Right lobe of liver (tissue), 6 donors: ENCODE data around the gene DNAJB9. TPM values are rescaled to one million over a fixed set of nuclear protein-coding genes. Genes with fewer than 3 reads are reported as not detected.
A peak's percentile ranks its signal among the peaks of the same experiment; 100 is the strongest.

Experiments
- ATAC-seq, 4 donors: fragments of 200-7000 bp; cut with Tn5 transposase; one replicate each; pipeline ENCODE4 v1.9.1; 2020; ENCODE audit warnings: mild to moderate bottlenecking in 4 of 4, moderate library complexity in 4 of 4
- DNase-seq, 3 donors: peaks; one replicate each; pipeline ENCODE4 v3.0.0-alpha.2; 2020
- H3K27ac ChIP-seq, 3 donors: fragments of 200-600 bp; one replicate each; pipeline ENCODE4 v1.8.0; 2022
- H3K27me3 ChIP-seq, 2 donors: fragments of 200-600 bp; one replicate each; pipeline ENCODE4 v1.8.0; 2022
- H3K36me3 ChIP-seq, 4 donors: fragments of 200-600 bp; sonication (generic) in 1 of 4; one replicate each; pipeline versions ENCODE4 v1.5.1 to v1.8.0; 2017 to 2022; ENCODE audit warnings: control low read depth in 1 of 4
- H3K4me1 ChIP-seq, 4 donors: fragments of 200-600 bp; sonication (generic) in 1 of 4; one replicate each; pipeline versions ENCODE4 v1.5.1 to v1.8.0; 2017 to 2022; ENCODE audit warnings: control low read depth in 1 of 4
- H3K4me3 ChIP-seq, 3 donors: fragments of 200-600 bp; one replicate each; pipeline ENCODE4 v1.8.0; 2022
- H3K9me3 ChIP-seq, 4 donors: fragments of 200-600 bp; sonication (generic) in 1 of 4; one replicate each; pipeline versions ENCODE4 v1.5.1 to v1.8.0; 2017 to 2022; ENCODE audit warnings: control low read depth in 1 of 4
- CTCF ChIP-seq, 4 donors: fragments of 200-600 bp in 3 of 4; fragments of 450-650 bp in 1 of 4; IDR thresholded peaks; one replicate each; pipeline versions ENCODE4 v1.5.1 to v1.8.0; 2016 to 2022; ENCODE audit warnings: antibody characterized with exemption in 4 of 4, mild to moderate bottlenecking in 2 of 4
- POLR2A ChIP-seq: fragments of 450-650 bp; IDR thresholded peaks from one replicate; pipeline ENCODE4 v1.6.1; 2017; ENCODE audit warnings: antibody characterized with exemption, mild to moderate bottlenecking
- WGBS: methylation state at CpG from one replicate; pipeline ENCODE4 v1.1.6; 2018; ENCODE audit warnings: low coverage, low lambda C conversion rate; ENCODE audit not compliant: insufficient coverage; ENCODE audit errors: missing lambda C conversion rate; 5-methylcytosine and 5-hydroxymethylcytosine counted together
- intact Hi-C, 2 donors: fragments of 100-400 bp; cut with DNase I; formaldehyde crosslinking; loops; one replicate each; pipeline versions ENCODE4 v1.11.2 to v1.14.1; 2022
- total RNA-seq, 6 experiments: library from RNA; depleted of rRNA in 2 of 6; stranded (reverse); fragments of >200 nt in 2 of 6; fragmentation: NEBNext Ultra II Directional in 3 of 6; extraction: Animal tissue kit (Norgen Biotek cat#: 25700) in 3 of 6; gene quantifications; one replicate each; pipeline versions ENCODE4 v1.1.0 to v1.2.4, GENCODE V29; 2016 to 2023
- donor health status: DM: no; HTN: yes; CAD: no.
- donor health status: DM: no; HTN: no; CAD: no.
- donor health status: DM: no; HTN: no; CAD: no.
- donor health status: DM: no; HTN: yes; CAD: no.
- donor health status: DM: no; HTN: yes; CAD: no.

The DNAJB9 gene
- total RNA-seq, 6 experiments from 2014 or later = 39.1 to 57.0 (median 53.4) TPM

- H3K27me3 ChIP-seq = no peaks in the 10 kb centered on the region
- TF ChIP-seq CTCF (IDR thresholded peaks at IDR 0.05) (no peak), POLR2A (no peak)
- peaks cover 0 to 32% (median 16%) of the 10 kb centered on the region in 4 donors for H3K36me3 ChIP-seq
- no peak for ATAC-seq
- intact Hi-C loops = no loop called here
- no peak overlapping the region for H3K27ac ChIP-seq
- no peaks in the 10 kb centered on the region for H3K9me3 ChIP-seq
- H3K4me1 ChIP-seq = peaks cover 0 to 27% (median 12%) of the 10 kb centered on the region in 4 donors
- 100% methylated on average over 1 of the region's 1 CpG for WGBS
- no peak overlapping the region for H3K4me3 ChIP-seq
- no peak for DNase-seq
Observed at GRCh38 chr7:108576116-108576515, 6.4 kb downstream of the DNAJB9 start.

- WGBS = 97% methylated on average over 4 of the region's 7 CpGs
- Histone ChIP-seq H3K9me3 (no peaks in the 10 kb centered on the region), H3K27ac (no peak overlapping the region), H3K4me1 (peaks cover 0 to 5% (median 2%) of the 10 kb centered on the region in 4 donors), H3K36me3 (peaks cover 0 to 19% (median 7%) of the 10 kb centered on the region in 4 donors), H3K4me3 (no peak overlapping the region), H3K27me3 (no peaks in the 10 kb centered on the region)
- TF ChIP-seq CTCF (IDR thresholded peaks at IDR 0.05) (no peak), POLR2A (no peak)
- intact Hi-C loops = no loop called here
- DNase-seq = no peak
- ATAC-seq = no peak
Observed at GRCh38 chr7:108578937-108579336, 9.3 kb downstream of the DNAJB9 start.

GRCh38 chr7:108580298-108580697, 10.6 kb downstream of the DNAJB9 start:
- peak in 2 of 4 donors; percentile 32 to 50 for ATAC-seq

GRCh38 chr7:108581655-108582491, 12.2 kb downstream of the DNAJB9 start:
- Histone ChIP-seq H3K9me3 (no peaks in the 10 kb centered on the region), H3K27me3 (no peaks in the 10 kb centered on the region), H3K27ac (no peak overlapping the region), H3K4me1 (no peaks in the 10 kb centered on the region), H3K36me3 (no peaks in the 10 kb centered on the region), H3K4me3 (no peak overlapping the region)
- 80% methylated on average over 4 of the region's 4 CpGs for WGBS
- no peak for TF ChIP-seq POLR2A
- no peak for TF ChIP-seq CTCF (IDR thresholded peaks at IDR 0.05)
- no peak for DNase-seq
- no peak for ATAC-seq
- intact Hi-C loops = no loop called here

More at GRCh38 chr7:108580298-108580697, 10.6 kb downstream of the DNAJB9 start:
- no peaks in the 10 kb centered on the region for H3K27me3 ChIP-seq
- H3K4me1 ChIP-seq = no peaks in the 10 kb centered on the region
- no peak overlapping the region for H3K4me3 ChIP-seq
- 67% methylated on average over 3 of the region's 6 CpGs for WGBS
- intact Hi-C loops = no loop called here
- H3K27ac ChIP-seq = no peak overlapping the region
- TF ChIP-seq CTCF (IDR thresholded peaks at IDR 0.05) (no peak), POLR2A (no peak)
- no peak for DNase-seq
- no peaks in the 10 kb centered on the region for H3K9me3 ChIP-seq
- H3K36me3 ChIP-seq = peaks cover 0 to 6% (median under 1%) of the 10 kb centered on the region in 4 donors
